Stimulated activated CD8-positive, alpha-beta memory T cell treated with anti-CD3 and anti-CD28 coated beads, Interleukin-7, amount 100 ng/mL, for 48 hours (primary cell): ENCODE measurements around the gene GYPA.
"Not testable (repeated sequence)": the region's sequence is repeated elsewhere in the genome, so short reads cannot be mapped to it uniquely, and the experiment has no call there.

Experiments used
- DNase-seq, 2 donors: peaks; one replicate each; pipeline ENCODE4 v3.0.0-alpha.2; 2020; ENCODE audit warnings: low read depth in 1 of 2; ENCODE audit errors: extremely low read depth in 1 of 2

The GYPA gene

GRCh38 chr4:144140594-144141295 lies at the start of gene GYPA:
Gene GYPA (minus strand): TSS chr4:144140718. CDS start chr4:144140635, 83 bp downstream.
- not testable (repeated sequence) for DNase-seq

DNA sequence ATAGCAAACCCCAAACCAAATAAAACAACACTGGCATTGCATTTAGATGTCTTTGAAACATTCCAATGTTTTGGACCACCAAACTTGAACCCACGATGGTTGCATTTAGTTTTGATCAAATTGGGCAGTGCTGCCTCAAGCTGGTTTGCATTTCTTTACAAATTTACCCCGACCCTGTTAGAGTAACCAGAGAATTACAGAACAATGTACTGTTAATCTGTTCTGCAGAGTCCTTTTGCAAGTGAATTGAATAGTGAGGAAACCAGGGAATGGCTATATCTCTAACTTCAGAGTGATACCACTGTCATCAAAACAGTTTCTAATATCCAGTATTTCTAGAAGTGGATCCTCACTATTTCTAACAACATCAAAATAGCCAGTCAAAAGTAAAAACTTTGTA lies 49.5 kb upstream of the GYPA start:
- no peak for DNase-seq

DNA sequence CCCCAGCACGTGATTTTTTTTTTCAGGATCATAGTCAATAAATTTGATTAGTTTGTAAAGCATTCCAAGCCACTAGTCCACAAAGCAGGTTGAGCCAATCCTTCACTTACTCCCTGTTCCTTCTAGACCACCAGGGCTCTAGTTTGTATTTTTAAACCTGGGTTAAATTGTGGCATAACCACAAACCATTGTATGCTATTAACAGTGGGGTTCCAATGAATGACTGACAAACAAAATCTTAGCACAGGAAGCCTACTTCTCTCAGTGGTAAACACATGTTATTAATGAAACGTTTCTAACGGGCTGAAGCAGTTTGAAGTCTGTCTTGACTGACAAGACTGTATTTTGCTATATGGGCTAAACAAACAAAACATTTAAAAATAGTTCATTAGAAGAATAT lies 48.6 kb upstream of the GYPA start:
- no peak for DNase-seq

DNA sequence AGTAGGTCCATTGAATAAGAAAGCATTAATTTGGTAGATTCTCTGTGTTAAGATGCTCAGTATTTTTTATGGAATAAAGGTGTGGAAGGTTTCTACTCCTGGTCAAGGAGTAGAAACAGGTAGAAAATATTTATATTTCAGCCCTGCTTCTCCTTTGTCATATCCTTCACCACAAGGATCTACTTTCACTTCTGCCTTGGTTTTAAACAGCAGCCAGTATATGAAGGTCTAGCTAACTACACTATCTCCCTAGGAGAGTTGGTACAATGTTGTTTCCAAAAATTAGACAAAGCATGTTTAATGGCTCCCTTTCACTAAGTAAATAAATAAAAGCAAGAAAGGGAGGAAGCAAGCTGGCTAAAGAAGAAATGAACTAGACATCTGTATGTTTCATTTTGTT lies 44.6 kb upstream of the GYPA start:
- no peak for DNase-seq

- DNase-seq = no peak
Measured at GRCh38 chr4:144183165-144183564, 42.6 kb upstream of the GYPA start.

GRCh38 chr4:144181391-144181790 lies 40.9 kb upstream of the GYPA start:
- no peak for DNase-seq

DNA sequence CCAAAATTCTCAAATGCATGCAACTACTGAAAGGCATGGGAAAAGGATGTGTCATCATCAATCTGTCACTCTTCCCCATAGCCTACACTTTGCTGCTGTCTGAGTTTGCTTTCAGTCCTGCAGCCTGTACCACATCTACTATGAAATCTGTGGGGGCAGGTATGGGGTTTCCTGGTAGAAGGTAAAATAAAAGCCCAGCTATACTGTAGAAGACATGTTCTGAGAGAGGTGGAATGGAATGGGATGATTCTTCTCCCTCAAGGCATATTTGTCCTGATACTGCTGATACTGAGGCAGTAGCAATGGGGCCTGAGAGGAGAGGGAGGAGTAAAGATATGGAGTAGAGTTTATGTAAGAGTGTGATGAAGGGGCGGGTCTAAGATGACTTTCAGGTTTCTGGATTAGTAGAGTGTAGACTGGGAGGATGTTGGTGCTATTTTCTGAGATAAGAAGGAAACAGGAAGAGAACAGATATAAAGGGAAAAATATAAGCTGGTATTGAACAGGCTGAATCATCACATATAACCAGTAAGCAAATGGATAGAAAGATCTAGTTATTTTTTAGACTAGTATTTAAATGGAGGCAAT lies 38.7 kb upstream of the GYPA start:
- DNase-seq = no peak

GRCh38 chr4:144178414-144178813 lies 37.9 kb upstream of the GYPA start:
- no peak for DNase-seq

- no peak for DNase-seq
Measured at GRCh38 chr4:144176476-144176875, 36.0 kb upstream of the GYPA start.

DNA sequence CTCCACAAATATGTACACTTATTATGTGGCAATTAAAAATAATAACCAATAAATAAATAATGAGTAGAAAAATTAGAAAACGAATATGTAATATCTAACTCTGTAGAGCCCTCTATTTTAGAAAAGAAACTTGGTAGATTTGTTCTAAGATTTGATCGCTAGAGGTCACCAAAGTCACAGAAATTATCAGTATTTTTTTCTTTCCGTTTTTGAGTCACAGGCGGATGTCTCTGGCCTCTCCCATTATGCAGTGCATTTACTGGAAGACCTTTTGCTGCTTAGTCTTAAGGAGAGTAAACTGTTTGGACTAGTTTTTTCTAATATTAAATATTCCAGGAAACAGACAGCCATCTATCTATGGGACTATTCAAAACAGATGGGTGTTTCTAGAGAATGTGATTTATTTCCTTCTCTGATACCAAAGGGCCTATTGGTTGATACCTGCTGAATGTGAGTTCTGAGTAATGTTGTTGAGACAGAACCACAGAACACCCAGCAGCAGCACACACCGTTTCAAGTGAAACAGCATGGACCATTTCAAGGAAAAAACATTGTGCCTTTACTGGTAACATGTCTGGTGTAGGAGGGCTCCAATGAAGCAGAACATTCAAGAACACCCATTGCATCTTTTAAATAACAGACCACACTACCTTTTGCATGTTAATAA lies 34.0 kb upstream of the GYPA start:
- no peak for DNase-seq

- DNase-seq = no peak
Measured at GRCh38 chr4:144171697-144172096, 31.2 kb upstream of the GYPA start.

DNA sequence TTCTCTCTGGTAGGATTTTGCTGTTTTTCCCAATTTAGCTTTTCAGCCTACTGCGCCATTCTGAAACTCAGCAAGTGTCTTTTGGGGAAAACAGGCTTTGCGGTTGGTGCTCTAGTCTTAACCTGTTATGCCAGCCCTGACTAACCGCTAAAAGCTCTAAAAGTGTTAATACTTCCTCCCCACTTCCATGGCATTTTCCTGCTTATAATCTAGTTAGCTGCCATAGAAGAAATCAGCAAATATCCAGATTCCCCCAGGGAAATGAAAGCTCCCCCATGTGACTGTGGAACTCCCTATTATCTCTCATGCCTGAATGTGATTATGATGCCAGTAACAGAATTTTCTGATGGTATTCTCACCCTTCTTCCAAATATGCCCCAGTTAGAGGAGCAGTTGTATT lies 28.7 kb upstream of the GYPA start:
- no peak for DNase-seq

DNA sequence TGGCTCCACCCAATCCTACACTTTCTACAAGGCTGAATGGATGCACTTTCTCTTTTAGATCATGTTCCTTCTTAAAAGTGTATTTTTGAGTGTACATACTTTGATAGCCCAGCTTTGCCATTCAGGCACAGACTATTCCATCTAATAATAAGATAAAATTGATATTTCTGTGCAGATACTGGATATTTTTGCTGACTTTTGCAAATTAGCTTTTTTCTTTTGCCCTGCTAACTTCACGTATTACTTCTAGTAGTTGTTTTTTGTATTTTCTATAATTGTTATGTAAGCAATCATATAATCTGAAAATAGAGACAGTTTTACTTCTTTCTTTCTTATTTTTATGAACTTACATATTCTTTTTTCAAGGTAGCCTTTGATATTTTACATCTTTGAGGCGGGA lies 13.5 kb upstream of the GYPA start:
- DNase-seq = no peak

- DNase-seq = not testable (repeated sequence)
Measured at GRCh38 chr4:144142690-144143326, 2.3 kb upstream of the GYPA start.

DNA sequence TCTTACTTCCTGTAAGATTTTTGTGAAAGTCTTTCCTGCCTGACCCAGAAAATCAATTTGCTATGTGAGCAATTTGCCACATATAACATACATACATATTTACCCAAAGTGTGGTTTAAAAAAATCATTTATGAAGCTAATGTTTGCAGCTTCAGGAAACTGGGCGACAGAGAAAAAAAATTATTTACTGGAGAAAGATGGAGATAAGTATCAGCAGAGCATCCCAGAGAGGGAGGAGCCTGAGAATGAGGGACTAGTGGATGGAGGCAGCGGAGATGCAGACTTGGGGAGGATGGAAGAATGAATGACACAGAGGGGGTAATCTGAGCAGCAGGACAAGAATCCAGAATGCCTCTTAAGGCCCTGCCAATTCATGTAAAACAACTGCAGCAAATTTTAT lies 975 bp upstream of the GYPA start:
- no peak for DNase-seq

DNA sequence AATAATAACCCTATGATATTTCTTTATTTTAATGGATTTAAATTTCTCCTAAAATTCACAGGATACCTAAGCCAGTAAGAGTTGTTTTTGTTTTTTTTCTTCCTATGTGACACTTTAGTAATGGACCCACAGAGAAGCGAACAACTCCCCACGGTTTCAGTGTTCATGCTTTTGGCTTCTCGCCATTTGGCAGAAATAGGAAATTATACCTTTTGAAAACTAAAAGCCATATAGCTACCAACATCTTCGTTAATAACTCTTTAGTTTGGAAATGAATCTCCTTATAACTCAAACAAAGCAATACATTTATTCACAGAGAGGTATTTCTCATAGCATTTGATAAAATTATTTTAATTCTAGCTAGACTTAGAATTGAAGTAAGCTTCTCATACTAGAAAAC lies 527 bp downstream of the GYPA start:
- not testable (repeated sequence) for DNase-seq

DNA sequence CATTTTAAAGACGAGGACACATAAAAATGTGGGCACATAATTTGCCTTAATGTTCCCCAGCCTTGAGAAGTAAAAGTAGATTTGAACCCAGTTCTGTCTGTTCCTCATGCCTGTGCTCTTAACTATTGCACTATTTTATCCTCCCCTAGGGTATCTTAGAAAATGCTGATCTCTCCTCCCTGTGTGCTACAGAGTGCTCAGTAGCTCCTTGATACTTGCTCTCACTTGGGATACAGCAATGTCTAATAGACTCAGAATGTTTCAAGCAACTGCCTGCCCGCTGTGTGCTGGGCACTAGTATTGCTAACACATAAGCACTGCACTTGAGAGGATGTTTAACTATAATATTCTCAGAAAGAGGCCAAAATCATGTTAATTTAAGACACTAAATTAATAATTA lies 971 bp downstream of the GYPA start:
- DNase-seq = not testable (repeated sequence)

GRCh38 chr4:144138239-144138638 lies 2.3 kb downstream of the GYPA start:
- not testable (repeated sequence) for DNase-seq

DNA sequence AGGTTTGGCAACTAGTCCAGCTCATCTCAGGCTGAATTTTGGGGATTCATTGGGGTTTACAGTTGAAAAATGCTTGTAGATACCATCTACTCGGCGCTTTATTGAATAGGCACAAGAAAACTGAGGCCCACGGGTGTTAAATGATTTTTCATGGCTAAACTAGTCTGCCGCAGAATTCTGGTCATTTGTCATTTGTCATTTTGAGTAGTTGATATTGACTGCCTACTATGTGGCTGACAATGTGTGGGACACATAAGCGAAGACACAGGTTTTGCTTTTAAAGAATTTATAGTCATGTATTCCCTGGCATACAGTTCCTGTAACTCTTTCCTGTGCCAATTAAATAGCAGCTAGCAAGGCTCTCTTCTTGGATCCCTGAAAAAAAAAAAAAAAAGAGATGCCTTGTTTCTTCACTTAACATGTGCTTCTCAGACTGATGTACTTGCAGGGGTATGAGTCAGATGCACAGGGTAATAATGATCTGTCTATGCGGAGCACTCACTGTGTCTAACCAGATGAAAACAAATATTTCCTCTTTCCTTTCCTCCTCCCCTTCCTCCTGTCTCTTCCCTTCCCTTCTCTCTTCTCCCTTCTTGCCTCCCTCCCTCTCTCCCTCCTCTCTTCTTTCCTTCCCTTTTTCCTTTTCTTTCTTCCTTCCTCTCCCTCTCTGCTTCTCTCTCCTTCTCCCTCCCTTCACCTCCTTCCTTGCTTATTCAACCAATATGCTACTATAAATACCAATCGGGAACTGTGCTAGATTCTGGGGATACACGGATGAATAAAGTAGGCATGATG lies 3.2 kb downstream of the GYPA start:
- not testable (repeated sequence) for DNase-seq

DNA sequence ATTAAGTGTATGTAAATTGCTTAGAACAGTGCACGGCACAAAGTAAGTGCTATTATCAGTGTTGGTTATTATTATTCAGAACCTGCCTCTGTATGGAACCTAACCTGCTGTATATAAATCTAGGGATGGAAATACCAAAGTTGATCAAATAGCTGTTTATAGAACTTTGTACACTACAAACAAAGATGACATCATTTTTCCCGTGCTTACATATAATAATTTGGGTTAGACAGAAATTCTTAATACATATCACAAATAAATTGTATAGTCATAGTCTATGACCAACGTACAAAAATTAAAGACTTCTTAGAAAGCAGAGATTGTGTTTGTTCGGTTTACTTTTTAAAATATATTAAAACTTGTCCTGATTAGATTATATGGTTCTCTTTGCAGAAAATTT lies 4.3 kb downstream of the GYPA start:
- DNase-seq = not testable (repeated sequence)

- DNase-seq = not testable (repeated sequence)
Measured at GRCh38 chr4:144130167-144130566, 10.4 kb downstream of the GYPA start.
